Stimulated activated CD8-positive, alpha-beta memory T cell treated with anti-CD3 and anti-CD28 coated beads, Interleukin-4, amount 100 ng/mL, for 48 hours (primary cell): ENCODE measurements around the gene GRIK3.

Source experiments
- DNase-seq: peaks from one replicate; pipeline ENCODE4 v3.0.0-alpha.2; 2020

GRIK3 gene

DNA sequence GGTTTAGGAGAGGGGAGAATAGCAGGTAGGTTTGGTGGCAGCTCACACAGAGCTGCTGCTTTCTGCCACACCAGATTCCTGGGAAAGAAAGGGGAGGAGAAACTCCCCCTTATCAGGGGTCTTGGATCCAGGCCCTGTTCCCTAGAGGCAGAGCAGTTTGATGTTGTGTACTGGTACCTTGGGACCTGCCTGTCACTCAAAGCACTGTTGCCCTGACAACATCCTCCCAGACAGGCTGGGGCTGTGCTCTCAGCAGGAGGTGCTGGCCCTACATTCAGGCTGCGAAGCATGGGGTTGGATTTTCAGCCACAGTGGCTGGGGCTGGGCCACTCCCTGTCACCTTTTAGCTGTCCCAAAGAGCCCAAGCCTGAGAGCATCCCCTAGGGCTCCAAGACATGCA lies 188.0 kb downstream of the GRIK3 start:
- no peak for DNase-seq

DNA sequence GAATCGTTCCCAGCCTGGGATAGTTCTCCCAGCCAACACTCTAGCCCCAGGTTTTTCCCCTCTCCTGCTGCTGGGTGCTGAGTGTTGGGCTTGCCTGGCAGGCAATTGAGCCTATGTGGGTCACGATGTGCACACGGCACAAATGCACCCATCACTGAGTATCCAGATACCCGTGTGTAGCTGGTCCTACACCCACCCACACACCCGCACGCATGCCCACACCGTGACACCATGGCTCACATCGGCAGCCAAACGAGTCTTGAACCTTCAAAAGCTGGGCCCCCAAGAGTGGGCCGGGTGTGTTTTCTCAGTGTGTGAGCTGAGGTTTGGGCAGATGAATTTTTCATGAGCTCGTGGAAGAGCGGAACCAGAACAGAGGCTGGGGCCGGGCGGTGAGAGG lies 188.5 kb downstream of the GRIK3 start:
- no peak for DNase-seq

DNA sequence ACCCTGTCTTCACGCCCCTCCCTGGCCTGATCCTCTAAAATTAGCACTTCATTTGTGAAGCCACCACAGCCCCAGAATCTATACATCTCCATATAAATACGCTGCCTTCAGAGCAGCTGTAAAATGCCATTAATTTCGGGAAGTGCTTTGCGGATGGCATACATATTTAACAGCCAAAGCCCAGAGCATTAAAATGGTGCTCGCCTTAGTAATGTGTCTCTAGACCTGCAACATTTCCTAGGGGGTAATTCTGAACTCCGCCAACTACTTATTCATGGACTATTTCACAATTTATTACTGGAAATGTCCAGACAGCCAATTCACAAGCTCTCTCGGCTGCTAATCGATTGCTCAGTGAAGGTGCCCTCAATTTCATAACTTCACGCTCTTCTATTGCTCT lies 189.4 kb downstream of the GRIK3 start:
- no peak for DNase-seq

DNA sequence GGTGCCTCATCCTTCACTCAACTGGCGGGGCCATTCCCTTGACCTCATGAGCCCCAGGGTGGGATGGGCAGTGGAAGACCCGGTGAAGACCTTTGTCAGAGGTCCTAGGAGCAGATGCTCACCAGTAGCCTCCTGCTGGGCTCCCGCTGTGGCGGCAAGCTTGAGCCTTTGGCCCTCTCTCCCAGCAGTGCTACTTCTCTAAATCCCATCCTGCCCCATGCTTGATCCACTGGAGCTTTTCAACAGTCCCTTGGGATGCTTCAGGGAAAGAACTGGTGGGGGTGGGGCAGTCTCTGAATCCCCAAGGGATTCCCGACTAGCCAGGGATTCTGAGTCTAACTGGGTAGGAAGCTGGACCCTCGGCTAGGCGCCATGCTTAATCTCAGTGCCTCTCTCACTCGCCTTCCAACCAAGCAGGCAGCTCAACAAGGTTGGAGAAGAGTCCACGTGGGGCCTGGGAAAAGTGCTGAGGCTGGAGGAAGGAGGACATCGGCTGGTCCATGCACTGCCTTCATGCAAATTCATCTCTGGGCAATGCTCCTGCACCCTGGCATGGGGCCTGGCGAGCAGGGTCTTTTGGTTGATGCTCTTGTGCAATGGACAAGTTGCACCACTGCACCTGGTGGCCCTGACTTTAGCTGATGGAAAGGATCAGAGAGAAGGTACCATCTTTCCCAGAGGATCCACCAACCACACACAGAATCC lies 190.3 kb downstream of the GRIK3 start:
- no peak for DNase-seq

DNA sequence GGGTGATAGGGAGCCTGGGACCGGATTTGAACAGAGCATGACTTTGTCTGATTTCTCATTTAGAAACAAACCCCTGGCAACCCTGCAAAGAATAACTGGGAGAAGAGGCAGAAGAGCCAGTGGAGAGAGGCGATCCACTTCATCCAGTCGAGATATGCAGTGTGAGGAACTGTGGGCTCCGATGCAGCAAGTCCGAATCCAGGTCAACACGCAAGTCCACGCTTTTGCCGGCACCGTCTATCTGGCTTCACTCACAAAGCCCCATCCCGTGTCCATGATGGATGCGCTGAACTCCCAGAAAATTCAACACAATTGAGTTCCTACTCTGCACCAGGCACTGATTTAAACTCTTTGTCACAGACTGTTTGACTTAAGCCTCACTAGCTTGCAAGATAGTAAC lies 191.3 kb downstream of the GRIK3 start:
- no peak for DNase-seq

DNA sequence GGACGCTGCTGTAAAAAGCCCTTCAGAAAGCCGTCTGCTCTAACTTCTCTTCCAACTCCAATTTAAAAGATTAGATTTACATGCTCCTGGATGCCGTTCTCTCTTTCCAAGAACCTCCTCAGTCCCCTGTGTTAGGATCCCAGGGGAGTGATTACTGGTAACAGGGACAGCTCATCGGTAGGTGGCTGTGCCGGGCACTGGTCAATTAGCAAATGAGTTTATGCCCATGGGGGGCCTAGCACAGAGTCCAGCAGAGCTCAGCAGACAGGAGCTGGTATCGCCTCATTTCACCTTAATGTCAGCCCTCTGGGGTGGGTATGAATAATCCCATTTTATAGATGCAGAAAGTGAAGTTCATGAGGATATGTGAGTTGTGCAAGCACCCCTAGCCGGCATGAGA lies 191.9 kb downstream of the GRIK3 start:
- no peak for DNase-seq

DNA sequence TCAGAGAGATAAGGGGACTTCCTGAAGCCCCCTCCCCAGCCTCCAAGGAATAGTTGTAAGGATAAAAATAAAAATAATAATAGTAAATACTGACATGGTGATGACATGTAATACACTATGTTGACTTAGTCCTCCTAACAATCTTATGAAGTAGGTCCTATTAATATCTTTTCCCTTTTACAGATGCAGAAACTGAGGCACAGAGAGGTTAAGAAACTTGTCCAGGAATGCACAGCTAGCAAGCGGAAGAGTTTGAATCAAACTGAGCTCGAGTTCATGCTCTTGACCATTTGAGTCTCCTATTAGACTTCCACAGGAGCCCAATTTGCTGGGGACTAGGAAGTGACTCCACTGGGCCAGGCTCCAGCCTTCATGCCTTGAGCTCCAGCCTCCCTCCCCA lies 194.8 kb downstream of the GRIK3 start:
- DNase-seq, result no peak

DNA sequence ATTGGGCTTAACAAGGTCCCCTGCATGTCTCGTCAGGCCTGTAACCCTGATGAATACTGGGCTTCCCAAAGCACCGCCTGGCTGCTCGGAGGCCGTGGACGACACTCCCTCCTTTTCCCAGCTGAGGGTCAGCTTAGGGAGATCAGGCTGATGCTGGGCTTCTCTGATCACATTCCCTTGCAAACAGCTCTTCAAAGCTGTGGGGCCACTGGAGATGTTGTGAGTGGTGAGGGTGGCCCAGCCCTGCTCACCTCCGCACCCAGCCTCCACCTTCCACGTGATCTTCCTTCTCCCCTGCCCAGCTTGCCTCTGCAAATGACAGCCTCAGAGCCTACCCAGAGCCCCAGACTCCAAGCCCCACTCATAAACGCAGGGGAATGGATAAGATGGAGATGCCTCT lies 195.4 kb downstream of the GRIK3 start:
- no peak for DNase-seq

DNA sequence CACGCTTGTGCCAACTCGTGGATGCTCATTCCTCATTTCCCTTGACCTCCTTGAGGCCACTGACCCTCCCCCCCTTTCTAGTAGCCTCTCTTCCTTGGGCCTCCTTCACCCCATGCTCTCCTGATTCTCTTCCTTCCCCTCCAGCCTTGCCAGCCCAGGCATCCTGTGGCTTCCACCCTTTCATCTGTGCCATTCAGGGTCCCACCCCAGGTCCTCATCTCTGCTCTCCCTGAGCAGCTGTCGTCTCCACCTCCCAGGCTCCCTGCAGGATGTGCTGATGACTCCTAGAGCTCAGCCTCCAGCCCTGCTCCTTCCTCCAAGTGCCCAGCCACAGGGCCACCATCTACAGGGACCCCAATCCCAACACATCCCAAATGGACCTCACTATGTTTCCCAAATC lies 197.4 kb downstream of the GRIK3 start:
- no peak for DNase-seq

DNA sequence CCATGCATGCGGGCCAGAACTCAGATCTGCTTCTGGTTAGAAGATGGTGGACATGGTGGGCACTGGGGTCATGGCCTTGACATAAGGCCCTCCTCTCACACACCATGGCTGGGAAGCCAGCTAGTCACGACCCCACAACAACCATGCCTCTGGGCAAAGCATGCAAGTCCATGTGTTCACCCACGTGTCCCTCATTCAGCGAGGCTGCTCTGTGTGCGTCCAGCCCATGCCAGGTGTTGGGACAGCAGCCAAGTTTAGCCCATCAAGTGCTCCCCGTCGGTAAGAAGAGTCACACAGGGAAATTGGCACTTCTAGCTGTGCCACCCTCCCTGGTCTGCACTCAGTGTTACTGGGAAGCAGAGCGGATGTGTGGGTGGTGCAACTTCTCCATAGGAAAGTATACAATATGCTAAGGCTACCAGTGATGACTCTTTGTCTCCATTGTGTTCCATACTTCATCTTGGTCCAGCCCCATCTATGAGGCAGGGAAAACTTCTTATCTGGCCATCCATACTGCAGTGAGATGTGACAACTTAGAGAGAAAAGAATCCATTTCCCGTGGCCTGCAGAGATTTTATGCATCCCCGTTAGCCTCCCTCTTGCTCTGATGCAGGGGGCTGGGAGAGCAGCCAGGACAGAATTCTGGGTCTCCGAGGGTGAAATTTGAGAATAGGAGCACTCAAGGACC lies 198.0 kb downstream of the GRIK3 start:
- no peak for DNase-seq

DNA sequence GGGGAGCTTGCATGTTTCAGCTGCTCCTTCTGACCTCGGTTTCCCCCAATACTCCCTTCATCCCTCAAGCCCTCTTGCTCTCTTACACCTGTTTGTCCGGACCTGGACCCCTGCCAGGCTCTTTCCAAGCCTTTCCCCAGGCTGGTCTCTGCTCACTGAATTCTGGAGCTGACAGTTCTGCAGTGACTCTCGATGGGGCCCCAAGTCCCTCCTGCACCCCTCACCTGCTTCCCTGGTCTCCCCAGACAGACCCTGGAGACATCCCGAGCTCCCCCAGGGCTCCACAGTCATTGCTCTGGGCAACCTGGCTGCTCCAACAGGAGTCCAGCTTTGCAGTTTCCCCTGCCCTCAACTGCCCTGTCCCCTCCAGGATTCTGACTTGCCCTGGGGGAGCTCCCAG lies 198.6 kb downstream of the GRIK3 start:
- DNase-seq, result no peak

DNA sequence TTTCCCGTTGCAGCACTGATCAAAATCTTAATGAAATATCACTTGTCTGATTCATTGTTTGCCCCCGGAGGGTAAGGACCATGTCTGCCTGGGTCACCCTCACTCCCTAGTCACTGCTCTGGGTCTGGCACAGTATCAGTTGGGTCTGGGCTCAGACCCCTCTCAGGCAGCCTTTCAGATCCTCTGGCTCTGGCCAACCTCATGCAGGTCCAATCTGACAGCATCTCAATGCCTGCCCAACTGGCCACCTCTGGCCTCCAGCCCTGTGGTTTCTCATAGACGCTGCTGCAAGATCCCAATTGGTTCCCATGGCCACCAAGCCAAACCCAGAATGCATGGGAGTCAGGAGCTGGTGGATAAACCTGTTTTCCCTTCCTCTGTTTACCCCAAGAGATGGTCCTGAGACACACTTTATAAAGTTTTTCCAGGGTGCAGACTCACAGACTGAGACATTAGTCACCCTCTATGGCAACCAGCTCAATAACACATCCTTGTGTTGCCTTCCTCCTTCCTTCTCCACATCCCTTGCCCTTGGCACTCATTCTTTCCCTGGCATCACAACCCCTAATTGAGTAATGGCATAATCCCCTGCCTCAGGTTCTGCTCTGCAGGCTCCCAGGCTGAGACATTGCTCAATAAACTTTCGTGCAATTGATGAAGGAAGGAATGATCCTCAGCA lies 199.2 kb downstream of the GRIK3 start:
- DNase-seq, result no peak

DNA sequence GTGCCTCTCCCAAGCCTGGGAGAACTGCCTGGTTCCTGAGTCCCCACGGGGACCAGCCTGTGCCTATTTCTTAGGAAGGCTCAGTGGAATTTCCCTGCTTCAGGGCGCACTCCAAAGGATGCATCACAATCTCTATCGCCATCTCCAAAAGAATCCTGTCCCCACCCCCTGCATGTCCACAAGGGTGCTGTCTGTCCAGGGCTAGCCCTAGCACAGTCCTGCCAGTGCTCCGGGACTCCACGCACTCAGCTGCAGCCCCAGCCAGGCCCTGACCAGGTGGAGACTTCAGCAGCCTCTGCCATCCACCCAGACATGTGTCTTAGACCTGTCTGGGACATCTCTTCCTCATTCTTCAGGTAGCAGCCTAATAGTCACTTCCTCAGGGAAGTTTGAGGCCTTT lies 199.7 kb downstream of the GRIK3 start:
- no peak for DNase-seq

DNA sequence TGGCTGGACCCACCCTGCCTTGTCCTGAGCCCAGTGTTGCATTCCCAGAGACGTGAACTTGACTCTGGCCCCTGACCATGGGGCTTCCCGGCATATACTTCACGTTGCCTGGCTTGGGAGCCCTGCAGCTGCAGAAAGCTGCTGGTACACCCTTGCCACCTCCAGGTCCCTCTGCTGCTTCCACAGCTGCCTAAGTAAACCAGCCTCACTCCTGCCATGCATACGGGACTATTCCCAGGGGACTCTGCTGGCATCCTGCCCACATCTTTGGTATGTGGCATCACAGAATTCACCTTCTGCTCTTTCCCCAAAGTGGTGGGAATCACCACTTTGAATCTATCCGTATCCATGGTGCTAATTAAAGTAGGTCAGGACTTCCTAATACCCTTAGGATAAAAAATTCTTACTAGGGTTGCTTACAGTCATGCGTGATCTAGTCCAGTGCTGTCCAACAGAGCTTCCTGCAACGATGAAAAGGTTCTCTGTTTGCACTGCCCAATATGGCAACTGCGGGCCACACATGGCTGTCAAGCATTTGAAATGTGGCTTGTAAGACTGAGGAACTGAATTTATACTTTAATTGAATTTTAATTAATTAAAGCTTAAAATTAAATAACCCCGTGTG lies 203.0 kb downstream of the GRIK3 start:
- DNase-seq, result no peak

DNA sequence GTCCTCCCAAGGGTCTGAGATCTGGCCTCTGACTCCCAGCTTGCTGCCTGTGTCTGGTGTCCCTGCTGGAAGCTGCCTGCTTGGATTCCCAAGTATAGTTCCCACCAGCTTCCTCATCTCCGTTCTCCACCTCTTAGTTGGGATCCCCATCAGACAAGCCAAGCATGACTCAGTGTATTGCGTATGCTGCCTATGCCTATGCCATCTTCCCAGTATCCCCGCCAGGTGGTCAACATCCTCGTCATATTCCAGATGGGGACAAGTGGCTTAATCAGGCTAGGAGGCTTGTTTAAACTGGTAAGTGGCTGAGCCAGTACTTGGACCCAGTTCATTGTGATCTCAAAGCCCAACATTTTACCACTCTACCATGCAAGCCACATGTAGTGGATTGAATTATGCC lies 204.4 kb downstream of the GRIK3 start:
- no peak for DNase-seq

DNA sequence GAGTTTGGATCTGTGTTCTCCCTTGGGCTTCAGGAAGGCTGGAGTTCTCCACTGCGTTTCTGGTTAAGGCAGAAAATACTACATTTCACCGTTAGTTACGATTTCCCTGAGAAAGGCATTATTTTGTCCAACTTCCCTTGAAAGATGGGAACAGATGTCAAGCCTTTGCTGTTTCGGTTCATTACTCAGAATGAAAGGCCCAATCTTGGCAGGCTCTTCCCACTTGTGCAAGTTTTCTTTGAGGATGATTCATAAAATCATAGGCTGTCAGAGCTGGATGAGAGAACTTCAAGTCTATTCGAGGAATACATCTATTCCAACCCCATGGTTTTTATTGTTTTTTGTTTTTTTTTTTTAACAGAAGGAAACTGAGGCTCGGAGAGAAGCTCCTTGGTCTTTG lies 205.2 kb downstream of the GRIK3 start:
- no peak for DNase-seq

DNA sequence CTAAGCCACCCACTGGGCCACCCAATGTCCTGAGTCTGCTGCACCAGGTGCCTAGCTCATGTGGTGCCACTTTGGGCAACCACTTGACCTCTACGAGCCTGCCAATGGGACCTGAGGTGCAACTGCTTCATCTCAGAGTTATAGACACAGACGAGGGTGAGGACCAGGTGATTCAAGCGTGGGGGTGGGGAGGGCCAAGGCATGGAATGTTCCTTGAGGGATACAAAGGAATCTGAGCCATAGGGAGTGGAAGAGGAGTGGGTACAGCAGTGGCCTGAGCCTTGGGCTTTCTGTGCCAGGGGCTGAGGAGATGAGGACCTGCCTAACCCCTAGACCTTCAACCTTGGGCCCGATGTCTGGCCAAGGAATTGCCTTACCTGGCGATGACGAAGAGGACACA lies 209.1 kb downstream of the GRIK3 start:
- no peak for DNase-seq

DNA sequence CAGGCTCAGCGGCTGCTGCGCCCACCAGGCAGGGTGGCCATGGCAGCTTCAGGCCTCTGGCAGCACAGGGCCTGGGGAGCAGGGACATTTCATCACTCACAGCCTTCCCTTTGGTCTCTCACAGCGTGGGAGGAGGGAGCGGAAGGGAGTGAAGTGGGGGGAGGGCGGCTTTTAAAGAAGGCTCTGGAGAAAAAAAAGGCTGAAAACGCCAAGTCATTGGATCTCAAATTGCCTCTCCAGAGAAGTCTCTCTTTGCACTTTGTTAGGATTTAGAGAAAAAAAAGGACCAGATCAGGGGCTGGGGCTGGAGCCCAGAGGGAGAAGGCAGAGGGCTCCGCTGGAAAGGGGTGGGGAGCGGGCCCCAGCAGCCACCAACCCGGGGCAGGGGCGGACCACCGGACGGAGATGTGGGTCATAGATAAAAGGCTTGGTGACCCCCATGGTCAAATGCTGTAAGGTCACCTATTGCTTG lies 209.9 kb downstream of the GRIK3 start:
- no peak for DNase-seq

DNA sequence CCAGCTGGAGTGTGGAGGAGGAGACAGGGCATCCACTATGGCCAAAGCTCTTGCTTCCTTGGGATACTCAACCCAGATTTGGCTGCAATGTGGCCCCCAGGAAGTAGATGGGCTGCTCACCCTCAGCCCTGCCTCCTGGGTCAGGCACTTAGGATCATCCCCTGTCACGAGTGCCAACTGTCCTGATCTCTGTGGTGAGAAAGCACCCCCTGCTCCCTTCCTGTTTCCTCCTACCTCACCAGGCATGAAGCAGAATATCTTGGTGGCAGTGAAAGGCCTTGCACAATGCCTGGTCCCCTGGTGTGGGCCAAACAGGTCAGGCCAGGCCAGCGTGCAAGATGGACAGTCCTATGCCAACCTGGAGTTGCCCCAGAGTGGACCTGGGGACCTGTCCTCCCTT lies 211.7 kb downstream of the GRIK3 start:
- DNase-seq, result no peak

DNA sequence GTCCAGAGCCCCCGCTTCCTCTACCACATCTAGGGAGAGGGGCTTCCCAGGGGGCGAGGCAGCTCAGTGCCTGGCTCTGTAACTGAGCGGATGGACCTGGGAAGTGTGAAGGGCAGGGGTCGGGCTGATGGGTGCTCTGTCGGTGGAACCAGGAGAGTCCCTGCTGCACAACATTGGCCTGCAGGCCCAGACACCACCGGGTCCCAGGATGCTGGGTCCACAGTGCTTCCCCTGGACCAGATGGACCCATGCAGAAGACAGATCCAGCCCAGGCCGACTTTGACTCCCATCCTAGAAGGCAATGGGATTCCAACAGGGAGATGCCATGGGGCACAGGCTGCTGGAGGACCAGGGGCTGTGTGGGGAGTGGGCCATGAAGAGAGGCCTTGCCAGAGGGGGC lies 212.9 kb downstream of the GRIK3 start:
- DNase-seq, result no peak

DNA sequence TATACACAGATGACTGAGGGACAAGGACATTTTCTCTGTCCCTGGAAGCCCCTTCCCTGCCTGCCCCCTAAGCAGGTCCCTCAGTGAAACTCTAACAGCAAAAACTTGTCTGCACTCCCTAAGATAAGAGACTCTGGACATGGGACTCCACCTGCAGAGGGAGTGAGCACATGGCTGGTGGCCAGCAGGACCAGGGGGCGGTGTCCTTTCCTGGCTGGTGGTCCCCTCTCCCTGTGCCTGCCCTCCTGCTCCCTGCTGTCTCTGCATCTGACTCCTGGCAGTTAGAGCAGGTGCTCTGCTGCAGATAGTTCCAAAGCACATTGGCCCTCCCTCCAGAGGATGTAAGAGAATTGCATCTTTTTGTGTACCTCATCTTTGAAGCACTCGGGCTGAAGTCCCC lies 215.5 kb downstream of the GRIK3 start:
- no peak for DNase-seq

DNA sequence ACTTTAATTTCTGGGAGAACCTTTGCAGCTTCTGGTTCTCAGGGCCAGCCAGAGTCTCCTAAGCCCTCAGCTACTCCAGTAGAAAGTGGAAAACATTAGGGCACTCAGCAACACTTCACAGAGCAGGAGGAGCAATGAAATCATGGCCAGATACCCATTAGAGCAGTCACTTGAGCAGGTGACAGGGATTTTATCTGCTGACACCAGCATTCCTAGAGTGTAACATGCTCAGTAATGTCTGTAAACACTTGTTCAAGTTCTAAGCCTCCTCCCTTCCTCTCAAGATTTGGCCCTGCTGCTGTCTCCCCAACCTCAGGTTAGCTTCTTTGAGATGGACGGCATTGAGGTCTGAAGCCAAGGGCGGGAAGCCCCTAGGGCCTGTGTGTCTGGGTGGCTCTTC lies 218.0 kb downstream of the GRIK3 start:
- no peak for DNase-seq

DNA sequence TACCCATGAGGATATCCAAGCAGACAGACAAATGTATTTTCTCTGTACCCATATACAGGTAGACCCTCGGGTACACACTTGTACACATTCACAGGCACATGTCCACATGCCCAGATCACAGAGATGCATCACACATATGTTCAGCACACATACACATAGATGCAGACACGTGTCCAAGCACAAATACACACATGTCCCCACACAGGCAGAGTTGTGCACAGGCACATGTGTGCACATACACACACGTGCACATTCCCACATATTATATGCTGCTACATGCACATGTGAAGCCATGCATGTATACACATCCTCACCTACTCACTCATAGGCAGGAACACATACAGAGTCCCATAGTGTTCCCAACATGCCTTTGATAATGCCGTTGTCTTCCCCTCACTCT lies 219.5 kb downstream of the GRIK3 start:
- DNase-seq, result no peak

DNA sequence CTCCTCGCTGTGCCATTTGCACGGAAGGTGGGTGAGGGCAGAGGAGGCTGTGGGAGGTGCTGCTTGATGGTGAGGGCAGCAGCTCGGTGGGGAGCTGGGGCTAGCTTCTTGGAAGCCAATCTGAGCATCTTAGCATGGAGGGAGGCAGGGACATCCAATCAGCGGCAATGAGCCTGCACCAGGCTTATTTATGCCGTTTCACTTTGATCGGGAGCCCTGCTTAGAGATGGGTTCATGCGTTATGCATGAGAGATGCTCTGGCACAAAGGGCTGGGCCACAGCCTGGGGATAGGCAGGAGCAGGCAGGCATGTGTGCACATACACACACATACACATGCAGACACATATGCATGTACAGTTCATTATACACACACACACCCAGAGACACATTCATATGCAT lies 220.2 kb downstream of the GRIK3 start:
- DNase-seq, result no peak
